Activated CD4-positive, alpha-beta memory T cell treated with anti-CD3 and anti-CD28 coated beads for 36 hours (primary cell): Measurements from ENCODE around the gene ARL11. TPM values are rescaled to one million over a fixed set of nuclear protein-coding genes. Genes with fewer than 3 reads are reported as not detected.

Experiments
- CTCF ChIA-PET: fragments of 350-600 bp; sonication (Branson Sonifier 250); formaldehyde crosslinking; loops from one replicate; lab custom pipeline; 2021; ENCODE audit warnings: antibody characterized with exemption, inconsistent platforms; lab: Charles Lee
- POLR2A ChIA-PET: fragments of 350-600 bp; sonication (Branson Sonifier 250); formaldehyde crosslinking; loops from one replicate; lab custom pipeline; 2021; ENCODE audit warnings: antibody characterized with exemption; lab: Charles Lee
- DNase-seq: peaks from one replicate; pipeline ENCODE4 v3.0.0-alpha.2; 2020
- H3K27ac Mint-ChIP-seq: one replicate; pipeline ENCODE4 v1.8.0; 2021; ENCODE audit warnings: mixed read lengths
- H3K27me3 Mint-ChIP-seq: one replicate; pipeline ENCODE4 v1.8.0; 2021; ENCODE audit warnings: mixed read lengths
- H3K36me3 Mint-ChIP-seq: one replicate; pipeline ENCODE4 v1.8.0; 2021; ENCODE audit warnings: mixed read lengths
- H3K4me1 Mint-ChIP-seq: one replicate; pipeline ENCODE4 v1.8.0; 2021; ENCODE audit warnings: low read depth, mixed read lengths
- H3K4me3 Mint-ChIP-seq: one replicate; pipeline ENCODE4 v1.8.0; 2021; ENCODE audit warnings: mild to moderate bottlenecking, mixed read lengths
- H3K9me3 Mint-ChIP-seq: one replicate; pipeline ENCODE4 v1.8.0; 2021; ENCODE audit warnings: mixed read lengths
- intact Hi-C: fragments of 100-400 bp; cut with micrococcal nuclease; formaldehyde crosslinking; loops from one replicate; pipeline ENCODE4 v1.15.1; 2023
- total RNA-seq, 2 experiments: library from RNA; stranded (reverse); gene quantifications; one replicate each; pipeline ENCODE4 v1.2.3, GENCODE V29; 2021

Gene ARL11
- total RNA-seq, 2 experiments from 2014 or later: 0.33 to 0.34 TPM

- no peak for DNase-seq
- POLR2A ChIA-PET: no interaction called here
- CTCF ChIA-PET: no interaction called here
- Mint-ChIP-seq H3K4me1 (no peaks in the 10 kb centered on the region), H3K9me3 (peaks cover 5% of the 10 kb centered on the region), H3K27me3 (no peaks in the 10 kb centered on the region), H3K27ac (no peak overlapping the region), H3K36me3 (no peaks in the 10 kb centered on the region), H3K4me3 (no peak overlapping the region)
- intact Hi-C loops: no loop called here
These were observed 11.6 kb upstream of the ARL11 start for GRCh38 chr13:49616676-49617065.

DNA sequence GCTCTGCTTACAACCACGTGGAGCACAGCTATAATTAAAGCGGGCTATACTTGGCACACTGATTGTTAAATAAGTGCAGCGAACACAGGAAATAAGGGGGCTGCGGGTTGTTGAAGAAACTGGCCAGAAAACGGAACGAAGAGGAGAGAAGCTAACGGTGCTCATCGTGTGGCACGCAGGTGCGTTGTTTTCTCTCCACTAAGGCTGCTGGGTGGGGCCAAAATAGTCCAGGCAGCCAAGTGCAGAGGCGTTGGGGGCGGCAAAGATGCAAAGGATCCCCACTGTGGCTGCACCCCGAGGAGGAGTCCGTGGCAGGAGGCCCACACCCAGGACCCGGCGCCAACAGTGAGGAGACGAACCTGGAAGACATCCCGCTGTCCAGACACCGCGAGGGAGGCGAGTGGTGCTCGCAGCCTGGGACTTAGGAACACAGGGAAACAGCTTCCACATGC lies 8.1 kb upstream of the ARL11 start:
- peak; percentile 11 for DNase-seq
- ChIA-PET POLR2A (no interaction called here), CTCF (no interaction called here)
- Mint-ChIP-seq H3K36me3 (no peaks in the 10 kb centered on the region), H3K27ac (no peak overlapping the region), H3K4me3 (no peak overlapping the region), H3K4me1 (no peaks in the 10 kb centered on the region), H3K9me3 (no peaks in the 10 kb centered on the region), H3K27me3 (peaks cover 1% of the 10 kb centered on the region)
- intact Hi-C loops: no loop called here

DNA sequence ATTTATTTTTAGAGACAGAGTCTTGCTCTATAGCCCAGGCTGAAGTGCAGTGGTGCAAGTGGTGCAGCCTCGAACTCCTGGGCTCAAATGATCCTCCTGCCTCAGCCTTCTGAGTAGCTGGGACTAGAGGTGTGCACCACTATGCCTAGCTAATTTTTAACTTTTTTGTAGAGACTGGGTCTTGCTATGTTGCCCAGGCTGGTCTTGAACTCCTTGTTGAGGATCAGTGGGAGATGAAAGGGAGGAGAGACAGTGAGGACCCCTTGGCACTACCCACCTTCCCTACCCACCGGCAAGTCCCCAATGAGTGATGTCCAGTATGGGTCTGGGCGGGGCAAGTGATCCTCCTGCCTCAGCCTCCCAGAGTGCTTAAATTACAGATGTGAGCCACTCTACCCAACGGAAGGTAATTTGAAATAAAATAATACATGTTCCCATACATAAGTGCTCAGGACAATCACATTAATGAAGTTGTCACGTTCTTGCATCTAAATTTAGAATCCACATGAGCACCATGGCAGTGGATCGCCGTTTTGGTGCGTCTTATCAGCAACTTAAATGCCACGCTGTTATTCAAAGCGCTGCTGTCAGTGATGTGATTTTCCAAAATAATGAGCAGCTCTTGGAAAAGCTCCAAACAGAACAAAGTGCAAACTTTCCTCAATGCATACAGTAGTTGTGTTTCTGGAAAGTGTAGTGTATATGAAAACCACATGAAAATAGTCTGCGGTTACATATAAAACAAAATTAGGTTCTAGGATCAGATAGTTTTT lies 5.9 kb upstream of the ARL11 start:
- Mint-ChIP-seq H3K4me1 (no peaks in the 10 kb centered on the region), H3K36me3 (no peaks in the 10 kb centered on the region), H3K9me3 (no peaks in the 10 kb centered on the region), H3K27me3 (peaks cover 1% of the 10 kb centered on the region), H3K4me3 (no peak overlapping the region), H3K27ac (no peak overlapping the region)
- intact Hi-C loops: no loop called here
- POLR2A ChIA-PET: no interaction called here
- no peak for DNase-seq
- CTCF ChIA-PET: no interaction called here

GRCh38 chr13:49624229-49624628 lies 4.1 kb upstream of the ARL11 start:
- POLR2A ChIA-PET: no interaction called here
- intact Hi-C loops: no loop called here
- Mint-ChIP-seq H3K4me1 (peaks cover 8% of the 10 kb centered on the region), H3K27me3 (peaks cover 1% of the 10 kb centered on the region), H3K27ac (no peak overlapping the region), H3K4me3 (no peak overlapping the region), H3K9me3 (no peaks in the 10 kb centered on the region), H3K36me3 (no peaks in the 10 kb centered on the region)
- no peak for DNase-seq
- CTCF ChIA-PET: interaction anchor here (1.2 kb wide), 1 partner anchor 17 kb away, joined by 3 read pairs; no protein-coding TSS in a partner anchor

- Mint-ChIP-seq H3K4me3 (no peak overlapping the region), H3K9me3 (no peaks in the 10 kb centered on the region), H3K27me3 (peaks cover 1% of the 10 kb centered on the region), H3K27ac (no peak overlapping the region), H3K36me3 (no peaks in the 10 kb centered on the region), H3K4me1 (peaks cover 8% of the 10 kb centered on the region)
- POLR2A ChIA-PET: no interaction called here
- no peak for DNase-seq
- intact Hi-C loops: no loop called here
- CTCF ChIA-PET: no interaction called here
These were observed 2.8 kb upstream of the ARL11 start for GRCh38 chr13:49625392-49626079.

- CTCF ChIA-PET: interaction anchor here (0.6 to 1.3 kb wide), 2 partner anchors 22 to 1049 kb away, joined by 3 to 4 read pairs; no protein-coding TSS in a partner anchor
- Mint-ChIP-seq H3K4me1 (peaks cover 8% of the 10 kb centered on the region), H3K27me3 (no peaks in the 10 kb centered on the region), H3K4me3 (no peak overlapping the region), H3K36me3 (no peaks in the 10 kb centered on the region), H3K9me3 (no peaks in the 10 kb centered on the region), H3K27ac (no peak overlapping the region)
- no peak for DNase-seq
- intact Hi-C loops: no loop called here
- POLR2A ChIA-PET: no interaction called here
These were observed 1.1 kb downstream of the ARL11 start for GRCh38 chr13:49629196-49629938.

DNA sequence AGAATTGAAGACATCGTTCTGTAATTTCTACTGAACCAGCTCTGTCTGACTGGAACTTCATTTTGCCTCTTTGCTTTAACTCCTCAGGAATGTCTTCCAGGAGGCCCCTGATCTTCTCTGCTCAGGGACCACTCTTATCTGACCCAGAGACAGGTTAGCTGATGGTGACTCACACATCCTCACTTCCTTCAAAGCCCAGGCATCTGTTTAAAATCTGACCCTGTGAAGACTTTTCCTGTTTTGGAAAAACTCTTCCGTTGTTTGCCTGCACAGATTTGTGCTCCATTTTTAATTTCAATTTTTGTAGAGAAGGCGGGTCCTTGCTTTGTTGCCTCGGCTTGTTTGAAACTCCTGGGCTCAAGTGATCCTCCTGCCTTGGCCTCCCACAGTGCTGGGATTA lies 1.6 kb downstream of the ARL11 start:
- no peak overlapping the region for H3K27ac Mint-ChIP-seq

GRCh38 chr13:49630580-49630979 lies 2.3 kb downstream of the ARL11 start:
- intact Hi-C loops: no loop called here
- H3K4me3 Mint-ChIP-seq: no peak overlapping the region
- H3K27me3 Mint-ChIP-seq: no peaks in the 10 kb centered on the region
- no peaks in the 10 kb centered on the region for H3K9me3 Mint-ChIP-seq
- no peaks in the 10 kb centered on the region for H3K36me3 Mint-ChIP-seq
- CTCF ChIA-PET: no interaction called here
- DNase-seq: no peak
- H3K4me1 Mint-ChIP-seq: peaks cover 10% of the 10 kb centered on the region
- POLR2A ChIA-PET: no interaction called here
- no peak overlapping the region for H3K27ac Mint-ChIP-seq

More for the DNA sequence above, 1.6 kb downstream of the ARL11 start:
- POLR2A ChIA-PET: no interaction called here
- DNase-seq: no peak
- CTCF ChIA-PET: interaction anchor here (0.6 to 1.3 kb wide), 2 partner anchors 23 to 1050 kb away, joined by 3 to 4 read pairs; no protein-coding TSS in a partner anchor
- H3K4me1 Mint-ChIP-seq: peaks cover 8% of the 10 kb centered on the region
- H3K9me3 Mint-ChIP-seq: no peaks in the 10 kb centered on the region
- intact Hi-C loops: no loop called here
- H3K27me3 Mint-ChIP-seq: no peaks in the 10 kb centered on the region
- no peak overlapping the region for H3K4me3 Mint-ChIP-seq
- H3K36me3 Mint-ChIP-seq: no peaks in the 10 kb centered on the region

GRCh38 chr13:49632156-49632555 lies 3.8 kb downstream of the ARL11 start:
- DNase-seq: no peak
- no peaks in the 10 kb centered on the region for H3K36me3 Mint-ChIP-seq
- peaks cover 10% of the 10 kb centered on the region for H3K4me1 Mint-ChIP-seq
- ChIA-PET CTCF (no interaction called here), POLR2A (interaction anchor here (0.6 kb wide), 1 partner anchor 1638 kb away, joined by 3 read pairs; no protein-coding TSS in a partner anchor)
- no peak overlapping the region for H3K4me3 Mint-ChIP-seq
- intact Hi-C loops: no loop called here
- H3K27me3 Mint-ChIP-seq: no peaks in the 10 kb centered on the region
- H3K27ac Mint-ChIP-seq: no peak overlapping the region
- no peaks in the 10 kb centered on the region for H3K9me3 Mint-ChIP-seq

GRCh38 chr13:49633710-49634109 lies 5.4 kb downstream of the ARL11 start:
- ChIA-PET POLR2A (no interaction called here), CTCF (no interaction called here)
- no peak for DNase-seq
- H3K4me1 Mint-ChIP-seq: peaks cover 2% of the 10 kb centered on the region
- H3K27me3 Mint-ChIP-seq: no peaks in the 10 kb centered on the region
- H3K27ac Mint-ChIP-seq: no peak overlapping the region
- no peak overlapping the region for H3K4me3 Mint-ChIP-seq
- no peaks in the 10 kb centered on the region for H3K9me3 Mint-ChIP-seq
- intact Hi-C loops: no loop called here
- no peaks in the 10 kb centered on the region for H3K36me3 Mint-ChIP-seq

DNA sequence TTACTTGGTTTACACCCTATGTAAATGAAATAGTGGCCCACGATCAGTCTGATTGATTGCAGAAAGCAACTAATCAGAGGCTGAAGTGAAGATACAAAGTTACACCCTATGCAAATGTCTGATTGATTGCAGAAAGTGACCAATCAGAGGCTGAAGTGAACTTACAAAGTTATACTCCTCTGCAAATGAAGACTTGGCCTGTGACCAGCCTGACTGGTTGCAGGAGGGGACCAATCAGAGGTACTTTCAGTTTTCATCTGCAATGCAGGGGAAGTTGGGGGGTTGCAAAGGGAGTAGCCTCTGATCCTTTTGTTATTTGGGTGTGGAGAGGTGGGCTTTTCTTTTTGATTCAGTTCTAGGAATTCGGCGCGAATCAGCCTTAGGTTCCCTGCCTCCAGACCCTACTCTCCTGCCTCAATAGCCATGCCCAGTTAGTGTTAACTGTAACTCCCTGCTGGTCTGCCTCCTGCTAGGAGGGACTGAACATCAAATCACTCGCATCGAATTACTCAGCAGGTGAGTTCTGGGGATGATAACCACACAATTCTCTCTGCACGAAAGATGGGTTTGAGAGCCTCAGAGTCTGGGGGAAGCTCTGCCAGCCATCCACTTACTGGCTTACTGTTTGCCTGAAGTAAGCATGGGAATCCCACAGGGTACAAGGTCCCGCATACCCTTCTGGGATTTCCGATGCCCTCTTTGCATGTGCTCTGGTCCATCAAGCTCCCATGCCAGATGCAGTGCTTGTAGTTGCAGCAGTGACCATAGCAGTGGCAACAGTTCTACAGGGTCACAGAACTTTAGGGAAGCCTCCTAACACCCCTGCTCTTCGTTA lies 7.5 kb downstream of the ARL11 start:
- ChIA-PET POLR2A (no interaction called here), CTCF (no interaction called here)
- Mint-ChIP-seq H3K9me3 (no peaks in the 10 kb centered on the region), H3K27me3 (no peaks in the 10 kb centered on the region), H3K27ac (no peak overlapping the region), H3K36me3 (no peaks in the 10 kb centered on the region), H3K4me3 (peak overlapping the region; percentile 38), H3K4me1 (peaks cover 2% of the 10 kb centered on the region)
- peak; percentile 30 for DNase-seq
- intact Hi-C loops: no loop called here
